ENCODE results near the gene CNOT6L. TPM values are rescaled to one million over a fixed set of nuclear protein-coding genes. Genes with fewer than 3 reads are reported as not detected.

Gene CNOT6L
- total and polyA plus RNA-seq, 10 donors, result 7.0 to 122 (median 81.6) TPM

DNA sequence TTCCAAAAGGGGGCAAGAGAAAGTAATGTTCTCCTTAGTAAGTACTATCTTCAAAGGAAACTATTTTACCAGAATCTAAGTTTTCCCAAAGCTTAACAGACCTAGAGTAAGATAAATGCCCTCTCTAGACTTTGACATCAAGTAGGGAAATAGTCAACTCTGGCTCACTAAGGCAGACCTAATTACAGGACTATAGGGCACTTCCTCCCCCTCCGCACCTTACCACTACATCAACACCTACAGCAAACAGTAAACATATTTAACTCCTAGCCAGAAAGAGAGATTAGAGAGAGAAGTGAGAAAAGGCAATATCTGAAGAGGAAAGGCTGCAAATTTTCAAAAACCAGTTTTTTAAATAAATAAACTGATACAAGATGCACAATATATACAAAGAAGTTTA lies 60.4 kb downstream of the CNOT6L start:
- Histone ChIP-seq H3K27ac (no peak overlapping the region), H3K4me3 (no peak overlapping the region), H3K36me3 (peaks cover 0 to 89% (median 30%) of the 10 kb centered on the region in 6 donors), H3K4me1 (peaks cover 0 to 11% (median 0%) of the 10 kb centered on the region in 6 donors), H3K27me3 (replicated peaks in 1 of 7) (no peaks in the 10 kb centered on the region), H3K9me3 (peaks cover 10 to 26% (median 24%) of the 10 kb centered on the region in 8 donors)
- no peak for DNase-seq
- intact Hi-C loops (cut with DNase I; ENCODE audit: low total_unique reads), result no loop called here
- no peak for TF ChIP-seq POLR2A (IDR thresholded peaks at IDR 0.05)
- TF ChIP-seq, protein P1, sequence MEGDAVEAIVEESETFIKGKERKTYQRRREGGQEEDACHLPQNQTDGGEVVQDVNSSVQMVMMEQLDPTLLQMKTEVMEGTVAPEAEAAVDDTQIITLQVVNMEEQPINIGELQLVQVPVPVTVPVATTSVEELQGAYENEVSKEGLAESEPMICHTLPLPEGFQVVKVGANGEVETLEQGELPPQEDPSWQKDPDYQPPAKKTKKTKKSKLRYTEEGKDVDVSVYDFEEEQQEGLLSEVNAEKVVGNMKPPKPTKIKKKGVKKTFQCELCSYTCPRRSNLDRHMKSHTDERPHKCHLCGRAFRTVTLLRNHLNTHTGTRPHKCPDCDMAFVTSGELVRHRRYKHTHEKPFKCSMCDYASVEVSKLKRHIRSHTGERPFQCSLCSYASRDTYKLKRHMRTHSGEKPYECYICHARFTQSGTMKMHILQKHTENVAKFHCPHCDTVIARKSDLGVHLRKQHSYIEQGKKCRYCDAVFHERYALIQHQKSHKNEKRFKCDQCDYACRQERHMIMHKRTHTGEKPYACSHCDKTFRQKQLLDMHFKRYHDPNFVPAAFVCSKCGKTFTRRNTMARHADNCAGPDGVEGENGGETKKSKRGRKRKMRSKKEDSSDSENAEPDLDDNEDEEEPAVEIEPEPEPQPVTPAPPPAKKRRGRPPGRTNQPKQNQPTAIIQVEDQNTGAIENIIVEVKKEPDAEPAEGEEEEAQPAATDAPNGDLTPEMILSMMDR (IDR thresholded peaks at IDR 0.05 in 8 of 11, conservative IDR thresholded peaks at IDR 0.05 in 3 of 11), result no peak
- TF ChIP-seq POLR2AphosphoS5 (IDR thresholded peaks at IDR 0.05), result no peak
- WGBS, 5 donors, result 93 to 100% (median 97%) methylated on average over 1 of the region's 1 CpG

DNA sequence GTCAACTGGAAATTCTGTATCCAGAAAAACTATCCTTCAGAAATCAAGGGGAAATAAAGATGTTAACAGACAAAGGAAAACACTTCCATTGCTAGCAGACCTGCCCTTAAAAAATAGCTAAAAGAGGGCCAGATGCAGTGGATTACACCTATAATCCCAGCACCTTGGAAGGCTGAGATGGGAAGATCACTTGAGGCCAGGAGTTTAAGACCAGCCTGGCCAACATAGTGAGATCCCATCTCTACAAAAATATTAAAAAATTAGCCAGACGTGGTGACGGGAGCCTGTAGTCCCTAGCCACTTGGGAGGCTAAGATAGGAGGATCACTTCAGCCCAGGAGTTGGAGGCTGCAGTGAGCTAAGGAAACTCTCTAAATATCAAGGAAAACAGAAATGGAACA lies 67.4 kb downstream of the CNOT6L start:
- no peaks in the 10 kb centered on the region for H3K27me3 ChIP-seq (replicated peaks in 1 of 7)
- TF ChIP-seq, protein P1 (IDR thresholded peaks at IDR 0.05 in 8 of 11, conservative IDR thresholded peaks at IDR 0.05 in 3 of 11), result no peak
- TF ChIP-seq POLR2AphosphoS5 (IDR thresholded peaks at IDR 0.05), result peak in 1 of 3 donors; percentile 16
- no peak overlapping the region for H3K4me3 ChIP-seq
- intact Hi-C loops (cut with DNase I; ENCODE audit: low total_unique reads), result no loop called here
- 95 to 100% (median 97%) methylated on average over 2 of the region's 2 CpGs for WGBS, 5 donors
- H3K9me3 ChIP-seq, result peaks cover 0 to 23% (median 15%) of the 10 kb centered on the region in 8 donors
- H3K27ac ChIP-seq, result no peak overlapping the region
- peaks cover 0 to 2% (median 0%) of the 10 kb centered on the region in 6 donors for H3K4me1 ChIP-seq
- peaks cover 0 to 85% (median 34%) of the 10 kb centered on the region in 6 donors for H3K36me3 ChIP-seq
- DNase-seq, result no peak

DNA sequence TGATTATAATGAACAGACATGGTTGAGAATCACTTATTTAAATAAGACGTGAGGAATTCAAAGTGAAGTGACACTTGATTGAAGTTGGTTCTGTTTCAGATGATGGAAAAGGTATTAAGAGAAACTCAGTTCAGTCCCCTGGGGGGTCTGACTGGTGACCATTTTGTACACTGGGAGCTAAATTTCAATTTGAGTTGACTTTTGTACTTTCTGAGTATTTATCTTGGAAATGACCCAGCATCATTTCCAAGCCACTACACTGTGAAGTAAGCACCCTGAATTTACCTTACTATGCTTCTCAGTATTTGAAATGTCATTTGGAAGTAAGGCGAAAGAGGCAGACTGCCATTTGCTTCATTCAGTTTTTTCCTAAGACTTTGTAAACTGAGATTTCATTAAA lies 73.4 kb downstream of the CNOT6L start:
- WGBS, 5 donors, result 89 to 98% (median 95%) methylated on average over 2 of the region's 2 CpGs
- no peak for TF ChIP-seq POLR2A (IDR thresholded peaks at IDR 0.05)
- no peak for TF ChIP-seq POLR2AphosphoS5 (IDR thresholded peaks at IDR 0.05)
- TF ChIP-seq, protein P1 (IDR thresholded peaks at IDR 0.05 in 8 of 11, conservative IDR thresholded peaks at IDR 0.05 in 3 of 11), result no peak
- DNase-seq, result no peak
- H3K27me3 ChIP-seq (replicated peaks in 1 of 7), result no peaks in the 10 kb centered on the region
- intact Hi-C loops (cut with DNase I; ENCODE audit: low total_unique reads), result no loop called here
- H3K4me3 ChIP-seq, result no peak overlapping the region
- H3K36me3 ChIP-seq, result peaks cover 0 to 99% (median 32%) of the 10 kb centered on the region in 6 donors
- no peak overlapping the region for H3K27ac ChIP-seq
- H3K9me3 ChIP-seq, result peaks cover 0 to 6% (median 0%) of the 10 kb centered on the region in 8 donors
- peaks cover 0 to 5% (median 0%) of the 10 kb centered on the region in 6 donors for H3K4me1 ChIP-seq

DNA sequence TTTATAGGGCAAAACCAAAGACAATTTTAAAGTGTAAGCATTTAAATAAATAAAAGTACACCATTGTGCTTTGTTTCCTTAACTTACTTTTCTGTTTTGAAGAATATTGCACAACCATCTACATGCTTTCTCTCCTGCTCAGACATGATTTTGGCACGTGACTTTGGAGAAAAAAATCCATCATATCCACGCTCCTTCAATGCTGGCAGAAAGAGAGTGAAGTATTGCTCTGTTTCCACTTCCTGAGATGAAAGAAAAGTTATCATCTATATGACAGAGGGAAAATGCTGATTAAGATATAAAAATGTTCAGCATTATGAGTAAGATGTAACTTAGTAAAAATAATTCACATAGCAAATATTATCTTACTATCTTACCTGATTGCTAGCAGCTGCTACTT lies 77.1 kb downstream of the CNOT6L start:
- Histone ChIP-seq H3K4me3 (no peak overlapping the region), H3K4me1 (peaks cover 0 to 17% (median 0%) of the 10 kb centered on the region in 6 donors), H3K27me3 (replicated peaks in 1 of 7) (no peaks in the 10 kb centered on the region), H3K9me3 (no peaks in the 10 kb centered on the region), H3K36me3 (peaks cover 0 to 97% (median 44%) of the 10 kb centered on the region in 6 donors), H3K27ac (no peak overlapping the region)
- 79 to 97% (median 92%) methylated on average over 2 of the region's 2 CpGs for WGBS, 5 donors
- intact Hi-C loops (cut with DNase I; ENCODE audit: low total_unique reads), result no loop called here
- no peak for TF ChIP-seq POLR2AphosphoS5 (IDR thresholded peaks at IDR 0.05)
- TF ChIP-seq, protein P1 (IDR thresholded peaks at IDR 0.05 in 8 of 11, conservative IDR thresholded peaks at IDR 0.05 in 3 of 11), result no peak
- TF ChIP-seq POLR2A (IDR thresholded peaks at IDR 0.05), result no peak
- DNase-seq, result no peak

All from spleen (tissue), 11 donors.